Esophagus muscularis mucosa (tissue), 4 donors: Measurements from ENCODE around the gene GCK.

Experiments
- CTCF ChIP-seq, 3 experiments: fragments of 200-600 bp in 2 of 3; fragments of 450-650 bp in 1 of 3; sonication (generic) in 2 of 3; IDR thresholded peaks; one replicate each; pipeline ENCODE4 v1.5.1; 2017 to 2019; ENCODE audit warnings: antibody characterized with exemption in 3 of 3, mild to moderate bottlenecking in 2 of 3, moderate library complexity in 1 of 3
- EP300 ChIP-seq: sonication (generic); formaldehyde crosslinking; IDR thresholded peaks from one replicate; pipeline ENCODE4 v1.6.1; 2017; ENCODE audit warnings: antibody characterized with exemption
- POLR2A ChIP-seq: fragments of 450-650 bp; IDR thresholded peaks from one replicate; pipeline ENCODE4 v1.6.1; 2017; ENCODE audit warnings: antibody characterized with exemption, moderate library complexity, mild to moderate bottlenecking, low read depth

GRCh38 chr7:44212018-44212417 is 22.8 kb upstream of the GCK start:
- TF ChIP-seq EP300 = no peak
- TF ChIP-seq CTCF (IDR thresholded peaks at IDR 0.05) = no peak
- TF ChIP-seq POLR2A = no peak
